Activated CD4-positive, CD25-positive, alpha-beta regulatory T cell treated with anti-CD3 and anti-CD28 coated beads, Interleukin-2, amount 50 U/mL, for 24 hours (primary cell): ENCODE data around the gene BARX1.
"Not testable (repeated sequence)": the region's sequence is repeated elsewhere in the genome, so short reads cannot be mapped to it uniquely, and the experiment has no call there.

ENCODE experiments used
- ATAC-seq, 2 donors: fragments of 150-1000 bp; cut with Tn5 transposase; one replicate each; pipeline ENCODE4 v1.10.0; 2021; ENCODE audit warnings: mild to moderate bottlenecking in 1 of 2, moderate library complexity in 1 of 2

The BARX1 gene

GRCh38 chr9:93950619-93951601, 4.2 kb downstream of the BARX1 start:
- ATAC-seq: peak in 1 of 2 donors; percentile 16

GRCh38 chr9:93949694-93950449, 5.3 kb downstream of the BARX1 start:
- no peak for ATAC-seq

- no peak for ATAC-seq
Observed at GRCh38 chr9:93949073-93949693, 6.0 kb downstream of the BARX1 start.

- no peak for ATAC-seq
Observed at GRCh38 chr9:93948441-93949072, 6.6 kb downstream of the BARX1 start.

GRCh38 chr9:93947409-93948070, 7.6 kb downstream of the BARX1 start:
- ATAC-seq: no peak

GRCh38 chr9:93946338-93946712, 8.8 kb downstream of the BARX1 start:
- no peak for ATAC-seq

GRCh38 chr9:93945400-93946337, 9.5 kb downstream of the BARX1 start:
- no peak for ATAC-seq

GRCh38 chr9:93944011-93944410, 11.1 kb downstream of the BARX1 start:
- no peak for ATAC-seq

GRCh38 chr9:93942161-93942560, 13.0 kb downstream of the BARX1 start:
- ATAC-seq: no peak

- ATAC-seq: no peak
Observed at GRCh38 chr9:93941493-93941892, 13.7 kb downstream of the BARX1 start.

GRCh38 chr9:93940951-93941350, 14.2 kb downstream of the BARX1 start:
- ATAC-seq: no peak

- not testable (repeated sequence) for ATAC-seq
Observed at GRCh38 chr9:93939589-93939988, 15.6 kb downstream of the BARX1 start.

GRCh38 chr9:93937193-93937592, 18.0 kb downstream of the BARX1 start:
- no peak for ATAC-seq

GRCh38 chr9:93931905-93932304, 23.2 kb downstream of the BARX1 start:
- no peak for ATAC-seq

- no peak for ATAC-seq
Observed at GRCh38 chr9:93930070-93930469, 25.1 kb downstream of the BARX1 start.

GRCh38 chr9:93929231-93929630, 25.9 kb downstream of the BARX1 start:
- no peak for ATAC-seq

- no peak for ATAC-seq
Observed at GRCh38 chr9:93922535-93922934, 32.6 kb downstream of the BARX1 start.

GRCh38 chr9:93920131-93920800, 34.9 kb downstream of the BARX1 start:
- no peak for ATAC-seq

GRCh38 chr9:93918061-93918460, 37.1 kb downstream of the BARX1 start:
- no peak for ATAC-seq

- ATAC-seq: no peak
Observed at GRCh38 chr9:93917121-93917853, 37.9 kb downstream of the BARX1 start.
